Activated T-helper 2 cell treated with anti-CD3 and anti-CD28 coated beads, Interferon-gamma antibody, Interleukin-2, Interleukin-4, amounts not matched to agents 10 μg/mL and 5 μg/mL and 100 μg/mL, durations not matched to agents 14 hours and 24 hours and 36 hours (primary cell): ENCODE results near the gene MMEL1. TPM values are rescaled to one million over a fixed set of nuclear protein-coding genes. Genes with fewer than 3 reads are reported as not detected.

ENCODE experiments used
- DNase-seq: peaks from one replicate; pipeline ENCODE4 v3.0.0; 2021; ENCODE audit warnings: low spot score
- H3K27ac Mint-ChIP-seq: one replicate; pipeline ENCODE4 v1.8.0; 2021; ENCODE audit warnings: mixed read lengths
- H3K27me3 Mint-ChIP-seq: one replicate; pipeline ENCODE4 v1.8.0; 2021; ENCODE audit warnings: low read depth, mixed read lengths
- H3K36me3 Mint-ChIP-seq: one replicate; pipeline ENCODE4 v1.8.0; 2021; ENCODE audit warnings: low read depth, mixed read lengths
- H3K4me1 Mint-ChIP-seq: one replicate; pipeline ENCODE4 v1.8.0; 2021; ENCODE audit warnings: low read depth, mixed read lengths
- H3K4me3 Mint-ChIP-seq: one replicate; pipeline ENCODE4 v1.8.0; 2021; ENCODE audit warnings: low read depth, mild to moderate bottlenecking, moderate library complexity, mixed read lengths
- H3K9me3 Mint-ChIP-seq: one replicate; pipeline ENCODE4 v1.8.0; 2021; ENCODE audit warnings: mixed read lengths
- intact Hi-C: fragments of 100-400 bp; cut with micrococcal nuclease; formaldehyde crosslinking; loops from one replicate; pipeline ENCODE4 v1.15.1; 2023
- total RNA-seq: library from RNA; stranded (reverse); gene quantifications from 2 replicates; pipeline ENCODE4 v1.2.3, GENCODE V29; 2022

Gene MMEL1
- total RNA-seq, 1 donor from 2014 or later, result 0.73 TPM

GRCh38 chr1:2560299-2561073 is 72.3 kb downstream of the MMEL1 start:
- Mint-ChIP-seq H3K4me3 (no peak overlapping the region), H3K36me3 (peaks cover 53% of the 10 kb centered on the region), H3K27me3 (no peaks in the 10 kb centered on the region), H3K9me3 (no peaks in the 10 kb centered on the region), H3K4me1 (peaks cover 6% of the 10 kb centered on the region), H3K27ac (no peak overlapping the region)
- intact Hi-C loops, result no loop called here
- DNase-seq, result no peak

- no peak overlapping the region for H3K27ac Mint-ChIP-seq
- intact Hi-C loops, result loop anchor here (10.0 kb wide), 1 partner anchor 1155 kb away; the partner anchor contains the start of gene MRPL20
- H3K36me3 Mint-ChIP-seq, result peaks cover 51% of the 10 kb centered on the region
- no peaks in the 10 kb centered on the region for H3K9me3 Mint-ChIP-seq
- no peak for DNase-seq
- H3K4me1 Mint-ChIP-seq, result peaks cover 8% of the 10 kb centered on the region
- H3K27me3 Mint-ChIP-seq, result no peaks in the 10 kb centered on the region
- H3K4me3 Mint-ChIP-seq, result no peak overlapping the region
These were observed 73.1 kb downstream of the MMEL1 start for GRCh38 chr1:2559509-2560298.

DNA sequence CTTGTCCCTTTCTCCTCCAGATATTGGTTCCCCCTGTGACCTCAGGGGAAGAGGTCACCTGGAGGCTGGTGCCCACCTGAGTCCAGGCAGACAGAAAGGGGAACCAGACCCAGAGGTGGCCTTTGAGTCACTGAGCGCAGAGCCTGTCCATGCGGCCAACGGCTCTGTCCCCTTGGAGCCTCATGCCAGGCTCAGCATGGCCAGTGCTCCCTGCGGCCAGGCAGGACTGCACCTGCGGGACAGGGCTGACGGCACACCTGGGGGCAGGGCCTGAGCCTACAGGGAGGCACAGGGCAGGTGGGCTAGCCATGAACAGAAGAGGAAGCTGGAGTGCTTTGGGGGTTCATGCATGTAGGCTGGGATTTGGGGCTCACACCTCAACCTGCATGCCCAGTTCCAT is 74.0 kb downstream of the MMEL1 start:
- Mint-ChIP-seq H3K27me3 (no peaks in the 10 kb centered on the region), H3K36me3 (peaks cover 53% of the 10 kb centered on the region), H3K27ac (no peak overlapping the region), H3K4me3 (peak overlapping the region; percentile 97), H3K9me3 (no peaks in the 10 kb centered on the region), H3K4me1 (peaks cover 14% of the 10 kb centered on the region)
- intact Hi-C loops, result loop anchor here (10.0 kb wide), 1 partner anchor 1154 kb away; the partner anchor contains the start of gene MRPL20
- no peak for DNase-seq

GRCh38 chr1:2558420-2558819 is 74.4 kb downstream of the MMEL1 start:
- Mint-ChIP-seq H3K4me3 (peak overlapping the region; percentile 97), H3K27ac (no peak overlapping the region), H3K9me3 (no peaks in the 10 kb centered on the region), H3K27me3 (no peaks in the 10 kb centered on the region), H3K36me3 (peaks cover 50% of the 10 kb centered on the region), H3K4me1 (peaks cover 17% of the 10 kb centered on the region)
- DNase-seq, result no peak
- intact Hi-C loops, result loop anchor here (10.0 kb wide), 1 partner anchor 1154 kb away; the partner anchor contains the start of gene MRPL20

DNA sequence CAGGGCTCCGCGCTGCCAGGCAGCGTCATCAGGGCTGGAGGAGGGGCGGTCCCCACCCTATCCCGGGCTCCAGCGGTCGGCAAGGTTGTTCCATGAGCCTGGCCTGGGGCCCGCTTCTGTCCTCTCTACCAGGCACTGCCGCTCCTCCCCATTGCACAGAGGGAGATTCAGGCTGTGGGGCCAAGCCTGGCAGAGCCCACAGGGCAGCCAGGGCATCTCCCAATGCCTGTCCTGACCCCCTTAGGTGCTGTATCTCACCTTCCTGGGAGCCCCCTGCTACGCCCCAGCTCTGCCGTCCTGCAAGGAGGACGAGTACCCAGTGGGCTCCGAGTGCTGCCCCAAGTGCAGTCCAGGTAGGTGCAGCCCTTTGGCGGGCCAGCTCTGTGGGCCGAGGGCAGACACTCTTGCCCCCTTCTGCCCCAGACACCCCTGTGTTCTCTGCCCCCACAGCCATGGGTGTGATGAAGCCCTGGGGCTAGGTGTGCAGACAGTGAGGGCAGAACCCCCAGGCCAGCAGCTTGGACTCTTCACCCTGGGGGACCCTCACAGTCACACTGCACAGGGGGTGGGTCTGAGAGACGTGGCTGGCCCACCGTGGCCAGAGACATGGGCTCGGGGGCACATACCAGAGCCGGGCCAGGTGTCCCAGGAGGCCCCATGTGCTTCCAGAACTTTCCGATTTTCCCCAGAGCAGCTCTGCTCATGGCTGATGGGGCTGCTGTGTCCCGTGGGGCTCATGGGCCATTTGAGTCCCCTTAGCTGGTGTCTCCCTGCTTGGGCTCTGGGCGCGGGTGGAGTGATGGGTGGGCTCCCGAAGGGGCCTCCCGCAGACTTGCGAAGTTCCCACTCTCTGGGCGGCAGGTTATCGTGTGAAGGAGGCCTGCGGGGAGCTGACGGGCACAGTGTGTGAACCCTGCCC is 75.1 kb downstream of the MMEL1 start:
- Mint-ChIP-seq H3K4me3 (peak overlapping the region; percentile 97), H3K27me3 (no peaks in the 10 kb centered on the region), H3K27ac (peak overlapping the region; percentile 93), H3K4me1 (peaks cover 17% of the 10 kb centered on the region), H3K36me3 (peaks cover 45% of the 10 kb centered on the region), H3K9me3 (no peaks in the 10 kb centered on the region)
- intact Hi-C loops, result loop anchor here (10.0 kb wide), 1 partner anchor 1153 kb away; the partner anchor contains the start of gene MRPL20
- DNase-seq, result no peak

GRCh38 chr1:2556678-2557481 is 75.9 kb downstream of the MMEL1 start:
- Mint-ChIP-seq H3K36me3 (peaks cover 43% of the 10 kb centered on the region), H3K27ac (peak overlapping the region; percentile 93), H3K9me3 (no peaks in the 10 kb centered on the region), H3K4me3 (peak overlapping the region; percentile 97), H3K4me1 (peaks cover 17% of the 10 kb centered on the region), H3K27me3 (no peaks in the 10 kb centered on the region)
- intact Hi-C loops, result loop anchor here (1.0 to 10.0 kb wide), 4 partner anchors 9 to 1152 kb away; partner anchors contain the start of gene MRPL20
- DNase-seq, result peak; percentile 52

DNA sequence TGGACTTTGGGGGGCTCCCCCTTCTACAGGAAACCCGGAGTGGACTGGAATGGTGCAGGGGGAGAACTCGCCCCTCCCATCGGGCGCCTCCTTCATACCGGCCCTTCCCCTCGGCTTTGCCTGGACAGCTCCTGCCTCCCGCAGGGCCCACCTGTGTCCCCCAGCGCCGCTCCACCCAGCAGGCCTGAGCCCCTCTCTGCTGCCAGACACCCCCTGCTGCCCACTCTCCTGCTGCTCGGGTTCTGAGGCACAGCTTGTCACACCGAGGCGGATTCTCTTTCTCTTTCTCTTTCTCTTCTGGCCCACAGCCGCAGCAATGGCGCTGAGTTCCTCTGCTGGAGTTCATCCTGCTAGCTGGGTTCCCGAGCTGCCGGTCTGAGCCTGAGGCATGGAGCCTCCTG is 76.5 kb downstream of the MMEL1 start, which contains the start of gene TNFRSF14:
TNFRSF14 (plus strand) TSS at position 95 of the 401 bp plus-strand sequence; CDS start at position 389, 294 bp downstream.
- no peaks in the 10 kb centered on the region for H3K9me3 Mint-ChIP-seq
- peak within 1 kb of the TSS; percentile 97 for H3K4me3 Mint-ChIP-seq
- no peaks in the 10 kb centered on the region for H3K27me3 Mint-ChIP-seq
- peak within 1 kb of the TSS; percentile 93 for H3K27ac Mint-ChIP-seq
- H3K4me1 Mint-ChIP-seq, result peaks cover 16% of the 10 kb centered on the region
- intact Hi-C loops, result loop anchor here (1.0 to 10.0 kb wide), 4 partner anchors 8 to 1151 kb away; partner anchors contain the start of gene MRPL20
- DNase-seq, result peak; percentile 78
- H3K36me3 Mint-ChIP-seq, result peaks cover 41% of the 10 kb centered on the region

- intact Hi-C loops, result loop anchor here (1.0 to 10.0 kb wide), 4 partner anchors 7 to 1151 kb away; partner anchors contain the start of gene MRPL20
- DNase-seq, result peak; percentile 76
- no peaks in the 10 kb centered on the region for H3K27me3 Mint-ChIP-seq
- H3K4me1 Mint-ChIP-seq, result peaks cover 16% of the 10 kb centered on the region
- peak overlapping the region; percentile 97 for H3K4me3 Mint-ChIP-seq
- H3K9me3 Mint-ChIP-seq, result no peaks in the 10 kb centered on the region
- peaks cover 43% of the 10 kb centered on the region for H3K36me3 Mint-ChIP-seq
- peak overlapping the region; percentile 93 for H3K27ac Mint-ChIP-seq
These were observed 77.1 kb downstream of the MMEL1 start for GRCh38 chr1:2555634-2556276.

DNA sequence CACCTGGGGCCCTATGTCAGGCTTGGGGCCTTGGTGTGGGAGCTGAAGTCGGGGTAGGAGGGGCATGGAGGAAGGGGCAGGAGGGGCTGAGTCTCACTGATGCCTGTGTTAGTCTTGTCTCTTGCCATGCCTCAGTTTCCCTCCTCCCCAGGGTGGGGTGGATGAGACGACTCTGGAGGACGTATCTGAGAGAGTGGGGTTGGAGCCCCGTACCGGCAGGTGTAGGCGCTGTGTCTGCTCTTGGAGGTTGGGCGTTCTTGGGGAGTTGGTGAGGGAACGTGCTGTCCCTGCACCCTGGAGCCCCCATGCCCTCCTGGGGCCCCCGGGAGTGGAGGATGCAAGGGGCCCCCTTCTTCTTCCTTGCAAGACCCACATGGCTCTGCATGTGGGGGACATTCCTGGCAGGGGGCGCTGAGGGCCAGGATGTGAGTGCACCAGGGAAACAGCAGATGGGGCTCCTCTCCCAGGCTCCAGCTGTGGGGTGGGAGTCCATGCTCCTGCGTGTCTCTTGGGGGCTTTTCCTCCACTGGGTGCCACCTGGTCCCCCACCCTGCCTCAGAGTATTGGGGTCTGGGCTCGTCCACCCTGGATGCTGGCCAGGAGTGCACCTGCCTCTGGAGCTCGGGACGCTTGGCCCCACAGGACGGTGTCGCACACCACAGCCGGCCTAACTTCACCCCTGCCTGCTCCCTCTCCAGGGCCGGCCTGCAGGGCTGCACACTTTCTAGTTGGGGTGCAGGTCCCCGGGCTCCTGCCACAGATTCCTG is 78.0 kb downstream of the MMEL1 start:
- intact Hi-C loops, result loop anchor here (10.0 kb wide), 1 partner anchor 1150 kb away; the partner anchor contains the start of gene MRPL20
- Mint-ChIP-seq H3K27ac (peak overlapping the region; percentile 93), H3K36me3 (peaks cover 44% of the 10 kb centered on the region), H3K27me3 (no peaks in the 10 kb centered on the region), H3K9me3 (no peaks in the 10 kb centered on the region), H3K4me1 (peaks cover 18% of the 10 kb centered on the region), H3K4me3 (peak overlapping the region; percentile 97)
- peak; percentile 43 for DNase-seq

DNA sequence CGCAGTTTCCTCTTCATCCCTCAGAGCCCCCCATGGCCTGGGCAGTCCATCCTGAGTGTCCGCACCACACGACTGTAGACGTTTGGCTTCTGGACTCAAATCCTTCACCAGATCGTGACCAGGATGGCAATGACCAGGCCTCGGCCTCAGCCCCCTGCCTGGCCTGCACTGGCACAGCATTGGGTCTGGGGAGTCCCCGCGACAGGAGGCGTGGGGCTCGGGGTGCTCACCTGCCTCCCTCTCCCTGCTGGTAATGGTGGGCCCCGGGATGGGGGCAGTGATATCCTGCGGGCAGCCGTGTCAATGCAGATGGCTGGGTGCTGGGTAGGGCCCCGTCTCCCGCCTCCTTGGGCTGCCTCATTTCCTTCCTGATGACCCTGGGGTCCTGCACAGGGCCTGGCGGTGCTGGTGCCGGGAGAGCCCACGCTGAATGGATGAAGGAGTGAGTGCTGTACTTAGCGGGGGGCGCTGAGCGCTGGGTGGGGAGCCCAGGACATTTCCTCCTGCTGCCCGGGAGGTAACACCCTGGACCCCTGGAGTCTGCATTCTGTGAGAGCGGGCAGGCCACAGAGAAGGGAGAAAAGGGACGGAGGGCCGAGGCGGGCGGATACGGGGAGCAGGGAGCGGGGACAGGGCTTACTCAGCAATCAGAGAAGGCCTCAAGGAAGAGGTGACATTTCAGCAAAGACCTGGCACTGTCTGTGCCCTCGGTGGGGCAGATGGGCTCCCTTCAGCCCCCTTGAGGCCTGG is 78.8 kb downstream of the MMEL1 start:
- Mint-ChIP-seq H3K27me3 (no peaks in the 10 kb centered on the region), H3K9me3 (no peaks in the 10 kb centered on the region), H3K4me3 (peak overlapping the region; percentile 97), H3K4me1 (peaks cover 20% of the 10 kb centered on the region), H3K36me3 (peaks cover 42% of the 10 kb centered on the region), H3K27ac (peak overlapping the region; percentile 93)
- intact Hi-C loops, result loop anchor here (10.0 kb wide), 1 partner anchor 1149 kb away; the partner anchor contains the start of gene MRPL20
- no peak for DNase-seq
